Measurements from ENCODE around the gene COPB2.
"Not testable (repeated sequence)": the region's sequence is repeated elsewhere in the genome, so short reads cannot be mapped to it uniquely, and the experiment has no call there.

COPB2 gene

DNA sequence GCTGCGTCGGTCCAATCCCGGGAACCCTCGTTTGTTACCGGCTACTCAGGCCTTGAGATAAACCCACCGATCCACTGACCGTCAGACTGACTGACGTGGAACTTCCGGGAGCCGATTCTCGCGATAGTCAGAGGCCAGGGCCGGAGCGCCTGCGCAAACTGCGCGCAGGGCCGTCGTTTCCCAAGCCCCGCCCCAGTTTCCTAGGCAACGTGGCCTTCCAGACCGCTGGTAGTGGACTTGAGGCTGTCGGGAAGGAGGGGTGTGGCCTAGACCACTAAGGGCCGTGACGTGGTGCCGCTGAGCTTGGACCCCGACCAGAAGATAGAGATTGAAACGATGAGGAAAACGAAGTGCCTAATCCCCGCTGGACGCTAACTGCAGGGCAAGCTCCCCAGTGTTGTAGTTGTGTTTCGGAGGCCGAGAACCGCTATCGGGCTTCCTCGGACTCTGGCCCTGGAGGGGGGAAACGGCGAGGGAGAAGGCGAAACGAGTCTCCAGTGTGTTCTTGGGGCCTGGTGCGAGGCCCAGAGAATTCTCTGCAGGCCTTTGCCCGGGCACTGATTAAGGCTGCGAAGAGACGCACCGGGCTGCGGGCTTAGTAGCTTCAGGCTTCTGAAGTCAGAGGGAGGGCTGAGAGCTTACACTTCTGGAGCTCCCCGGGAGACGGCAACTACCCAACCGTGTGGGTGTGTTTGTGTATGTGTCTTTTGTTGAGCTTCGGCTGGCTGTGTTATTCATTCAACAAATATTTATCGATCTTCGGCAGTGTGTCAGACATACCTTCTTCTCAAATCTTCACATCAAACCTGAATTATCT, at the start of gene COPB2:
TSS of gene COPB2 (minus strand) at position 96 of the 817 bp plus-strand sequence. CDS start 97 bp downstream, outside the sequence.
- peak within 1 kb of the TSS; percentile 97 for H3K27ac Mint-ChIP-seq
- H3K9me3 Mint-ChIP-seq, result no peaks in the 10 kb centered on the region
- peak within 1 kb of the TSS; percentile 97 for H3K4me3 Mint-ChIP-seq
- H3K36me3 Mint-ChIP-seq (ENCODE audit: low read depth), result peaks cover 9% of the 10 kb centered on the region
- peaks cover 57% of the 10 kb centered on the region for H3K4me1 Mint-ChIP-seq (ENCODE audit: low read depth)
- H3K27me3 Mint-ChIP-seq, result no peaks in the 10 kb centered on the region

DNA sequence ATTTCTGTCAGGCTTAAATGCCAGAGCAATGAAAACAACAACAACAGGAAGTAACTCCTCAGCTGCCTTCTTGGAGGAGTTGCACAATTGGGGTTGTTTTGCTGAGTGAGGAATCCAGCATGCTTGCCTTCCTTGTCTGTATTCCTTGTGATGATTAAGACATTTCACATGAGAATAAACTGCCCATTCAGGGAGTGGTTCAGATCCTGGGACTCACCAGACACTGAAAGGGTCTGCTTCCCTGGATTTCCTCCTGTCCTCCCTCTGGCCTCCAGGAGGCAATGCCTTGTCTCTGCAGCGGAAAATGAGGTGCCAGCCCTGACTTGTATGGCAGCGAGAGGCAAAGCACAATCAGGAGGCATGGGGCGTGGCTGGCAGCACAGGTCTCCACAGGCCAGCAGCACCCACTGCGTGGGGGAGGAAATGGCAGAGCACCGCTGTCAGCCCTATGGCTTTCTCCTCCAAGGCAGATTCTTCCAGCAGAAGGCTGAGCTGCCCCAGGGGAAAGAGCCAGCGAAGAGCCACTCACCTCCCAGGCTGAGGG, 45.4 kb upstream of the COPB2 start:
- no peaks in the 10 kb centered on the region for H3K9me3 Mint-ChIP-seq
- H3K36me3 Mint-ChIP-seq (ENCODE audit: low read depth), result peaks cover 4% of the 10 kb centered on the region
- no peaks in the 10 kb centered on the region for H3K4me1 Mint-ChIP-seq (ENCODE audit: low read depth)
- H3K27ac Mint-ChIP-seq, result no peak overlapping the region
- H3K27me3 Mint-ChIP-seq, result no peaks in the 10 kb centered on the region
- no peak overlapping the region for H3K4me3 Mint-ChIP-seq

- Mint-ChIP-seq H3K36me3 (ENCODE audit: low read depth) (peaks cover 4% of the 10 kb centered on the region), H3K4me3 (no peak overlapping the region)
Observed at GRCh38 chr3:139434228-139434627, 44.8 kb upstream of the COPB2 start.

GRCh38 chr3:139433089-139433488, 43.6 kb upstream of the COPB2 start:
- no peaks in the 10 kb centered on the region for H3K27me3 Mint-ChIP-seq
- no peaks in the 10 kb centered on the region for H3K4me1 Mint-ChIP-seq (ENCODE audit: low read depth)
- peaks cover 4% of the 10 kb centered on the region for H3K36me3 Mint-ChIP-seq (ENCODE audit: low read depth)
- H3K27ac Mint-ChIP-seq, result no peak overlapping the region
- H3K9me3 Mint-ChIP-seq, result no peaks in the 10 kb centered on the region
- no peak overlapping the region for H3K4me3 Mint-ChIP-seq

More at GRCh38 chr3:139434228-139434627, 44.8 kb upstream of the COPB2 start:
- no peaks in the 10 kb centered on the region for H3K9me3 Mint-ChIP-seq
- no peak overlapping the region for H3K27ac Mint-ChIP-seq
- H3K27me3 Mint-ChIP-seq, result no peaks in the 10 kb centered on the region
- no peaks in the 10 kb centered on the region for H3K4me1 Mint-ChIP-seq (ENCODE audit: low read depth)

DNA sequence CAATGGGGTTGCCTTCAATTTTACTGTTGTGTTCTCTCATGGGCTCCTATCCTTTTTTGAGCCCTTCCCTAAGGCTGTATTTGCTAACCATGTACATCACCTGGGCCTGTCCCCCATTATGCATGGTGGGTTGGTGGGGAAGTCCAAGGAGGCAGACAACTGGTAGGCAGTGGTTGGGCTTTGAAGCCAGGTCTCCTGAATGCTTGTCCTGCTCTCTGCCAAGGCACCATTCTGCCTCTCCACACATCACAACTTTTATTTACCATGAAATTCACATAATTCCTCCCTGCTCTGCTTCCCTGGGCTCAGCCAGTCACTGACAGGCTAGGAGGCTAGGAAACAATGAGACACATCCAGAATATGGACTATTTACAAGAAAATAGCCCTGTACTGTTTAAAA, 41.0 kb upstream of the COPB2 start:
- no peak overlapping the region for H3K27ac Mint-ChIP-seq
- H3K9me3 Mint-ChIP-seq, result no peaks in the 10 kb centered on the region
- no peak overlapping the region for H3K4me3 Mint-ChIP-seq
- no peaks in the 10 kb centered on the region for H3K4me1 Mint-ChIP-seq (ENCODE audit: low read depth)
- H3K27me3 Mint-ChIP-seq, result no peaks in the 10 kb centered on the region
- H3K36me3 Mint-ChIP-seq (ENCODE audit: low read depth), result peaks cover 4% of the 10 kb centered on the region

- Mint-ChIP-seq H3K27me3 (no peaks in the 10 kb centered on the region), H3K27ac (no peak overlapping the region), H3K4me3 (no peak overlapping the region), H3K4me1 (ENCODE audit: low read depth) (no peaks in the 10 kb centered on the region), H3K9me3 (no peaks in the 10 kb centered on the region), H3K36me3 (ENCODE audit: low read depth) (peaks cover 9% of the 10 kb centered on the region)
Observed at GRCh38 chr3:139427283-139428060, 38.0 kb upstream of the COPB2 start.

DNA sequence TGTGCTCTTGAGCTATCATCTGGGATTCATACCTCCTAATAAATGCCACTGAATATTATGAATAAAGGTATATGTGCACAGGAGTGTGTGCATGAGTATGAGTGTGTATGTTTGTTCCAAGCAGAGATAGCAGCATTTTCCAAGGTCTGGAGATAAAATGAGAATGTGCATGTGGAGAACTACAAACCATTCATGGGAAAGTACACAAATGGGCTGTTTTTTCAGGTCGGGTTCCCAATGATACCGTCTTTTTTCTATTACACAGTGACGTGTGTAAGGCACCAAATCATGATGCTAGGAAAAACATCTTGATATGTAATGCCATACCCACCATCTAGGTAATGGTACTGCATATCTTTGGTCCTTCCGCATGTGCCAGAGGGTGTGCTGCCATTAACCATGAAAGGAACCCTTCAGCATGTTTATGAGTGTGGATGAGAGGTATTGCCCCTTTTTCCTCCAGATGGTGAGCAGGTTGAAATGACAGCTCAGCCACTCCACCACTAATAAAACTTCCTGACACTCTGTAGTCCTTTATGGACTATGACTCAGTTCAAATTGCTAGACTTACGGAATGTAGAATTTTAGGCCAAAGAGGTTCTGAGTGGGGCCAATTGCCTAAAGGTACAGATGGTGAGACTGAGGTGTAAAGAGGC, 36.4 kb upstream of the COPB2 start:
- no peaks in the 10 kb centered on the region for H3K27me3 Mint-ChIP-seq

DNA sequence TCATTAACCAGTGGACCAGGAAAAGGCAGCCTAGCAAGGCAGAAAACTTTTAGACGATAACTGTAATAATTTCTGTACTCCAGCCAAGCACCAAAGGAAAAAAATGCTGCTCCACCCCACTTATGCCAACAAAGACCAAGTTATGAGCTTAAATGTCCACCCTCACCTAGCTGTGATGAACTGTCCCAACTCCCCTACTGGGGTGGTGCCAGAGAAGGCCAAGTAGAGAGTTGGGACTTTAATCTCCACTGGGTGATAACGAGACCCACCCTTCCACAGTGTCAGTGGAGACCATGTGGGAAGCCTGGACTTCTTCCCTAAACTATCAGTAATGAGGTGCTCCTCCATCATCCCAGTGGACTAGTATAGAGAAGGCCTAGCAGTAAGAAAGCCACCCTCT, 33.8 kb upstream of the COPB2 start:
- Mint-ChIP-seq H3K4me3 (no peak overlapping the region), H3K27ac (no peak overlapping the region), H3K27me3 (no peaks in the 10 kb centered on the region), H3K9me3 (no peaks in the 10 kb centered on the region), H3K4me1 (ENCODE audit: low read depth) (no peaks in the 10 kb centered on the region), H3K36me3 (ENCODE audit: low read depth) (peaks cover 5% of the 10 kb centered on the region)

More for the DNA sequence above, 36.4 kb upstream of the COPB2 start:
- Mint-ChIP-seq H3K4me3 (no peak overlapping the region), H3K4me1 (ENCODE audit: low read depth) (no peaks in the 10 kb centered on the region), H3K36me3 (ENCODE audit: low read depth) (peaks cover 5% of the 10 kb centered on the region), H3K27ac (no peak overlapping the region), H3K9me3 (no peaks in the 10 kb centered on the region)

DNA sequence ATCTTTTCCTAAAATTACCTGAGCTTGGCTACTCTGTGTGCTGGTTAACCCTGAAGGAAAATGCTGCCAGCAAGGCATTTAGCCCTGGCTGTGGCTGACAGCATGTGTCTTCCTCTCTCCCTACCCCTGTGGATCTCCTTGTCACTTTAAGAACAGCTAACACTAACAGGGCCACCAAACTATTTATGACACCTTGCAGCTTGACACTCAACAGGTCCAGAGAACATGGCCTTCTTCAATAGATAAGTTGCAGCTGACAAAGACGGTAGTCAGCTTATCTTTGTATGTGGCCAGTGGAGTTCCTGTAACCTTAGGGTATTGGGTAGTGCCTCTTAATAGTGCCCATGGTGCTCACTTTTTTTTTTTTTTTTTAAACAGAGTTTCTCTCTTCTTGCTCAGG, 32.0 kb upstream of the COPB2 start:
- Mint-ChIP-seq H3K4me1 (ENCODE audit: low read depth) (no peaks in the 10 kb centered on the region), H3K36me3 (ENCODE audit: low read depth) (peaks cover 5% of the 10 kb centered on the region), H3K4me3 (no peak overlapping the region), H3K27me3 (no peaks in the 10 kb centered on the region), H3K27ac (no peak overlapping the region), H3K9me3 (peaks cover 13% of the 10 kb centered on the region)

- peaks cover 5% of the 10 kb centered on the region for H3K36me3 Mint-ChIP-seq (ENCODE audit: low read depth)
- H3K4me1 Mint-ChIP-seq (ENCODE audit: low read depth), result no peaks in the 10 kb centered on the region
- H3K9me3 Mint-ChIP-seq, result peaks cover 18% of the 10 kb centered on the region
- H3K4me3 Mint-ChIP-seq, result no peak overlapping the region
- no peak overlapping the region for H3K27ac Mint-ChIP-seq
- no peaks in the 10 kb centered on the region for H3K27me3 Mint-ChIP-seq
Observed at GRCh38 chr3:139421040-139421439, 31.6 kb upstream of the COPB2 start.

GRCh38 chr3:139418144-139418543, 28.7 kb upstream of the COPB2 start:
- Mint-ChIP-seq H3K27ac (no peak overlapping the region), H3K4me3 (no peak overlapping the region), H3K27me3 (no peaks in the 10 kb centered on the region), H3K9me3 (peaks cover 40% of the 10 kb centered on the region), H3K36me3 (ENCODE audit: low read depth) (peaks cover 9% of the 10 kb centered on the region), H3K4me1 (ENCODE audit: low read depth) (no peaks in the 10 kb centered on the region)

DNA sequence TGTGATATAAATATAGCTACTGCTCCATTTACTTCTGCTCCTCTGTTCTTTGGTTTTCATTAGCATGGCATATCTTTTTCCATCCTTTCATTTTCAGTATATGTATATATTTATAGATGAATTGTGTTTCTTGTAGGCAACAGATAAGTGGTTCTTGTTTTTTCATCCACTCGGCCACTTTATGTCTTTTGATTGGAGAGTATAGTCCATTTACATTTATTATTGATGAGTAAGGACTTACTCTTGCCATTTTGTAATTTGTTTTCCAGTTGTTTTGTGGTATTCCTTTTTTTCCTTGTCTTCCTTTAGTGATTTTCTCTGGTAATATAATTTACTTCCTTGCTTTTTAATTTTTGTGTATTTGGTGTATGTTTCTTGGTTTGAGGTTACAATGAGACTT, 26.8 kb upstream of the COPB2 start:
- no peaks in the 10 kb centered on the region for H3K4me1 Mint-ChIP-seq (ENCODE audit: low read depth)
- peaks cover 18% of the 10 kb centered on the region for H3K36me3 Mint-ChIP-seq (ENCODE audit: low read depth)
- H3K4me3 Mint-ChIP-seq, result no peak overlapping the region
- peaks cover 54% of the 10 kb centered on the region for H3K9me3 Mint-ChIP-seq
- no peak overlapping the region for H3K27ac Mint-ChIP-seq
- H3K27me3 Mint-ChIP-seq, result no peaks in the 10 kb centered on the region

GRCh38 chr3:139414608-139415224, 25.3 kb upstream of the COPB2 start:
- Mint-ChIP-seq H3K27ac (no peak overlapping the region), H3K9me3 (peaks cover 58% of the 10 kb centered on the region)

GRCh38 chr3:139412891-139413290, 23.4 kb upstream of the COPB2 start:
- not testable (repeated sequence) for H3K4me1 Mint-ChIP-seq (ENCODE audit: low read depth); H3K27ac Mint-ChIP-seq; H3K27me3 Mint-ChIP-seq; H3K4me3 Mint-ChIP-seq
- H3K9me3 Mint-ChIP-seq, result peaks cover 61% of the 10 kb centered on the region
- H3K36me3 Mint-ChIP-seq (ENCODE audit: low read depth), result peaks cover 18% of the 10 kb centered on the region

More at GRCh38 chr3:139414608-139415224, 25.3 kb upstream of the COPB2 start:
- H3K4me1 Mint-ChIP-seq (ENCODE audit: low read depth), result no peaks in the 10 kb centered on the region
- no peak overlapping the region for H3K4me3 Mint-ChIP-seq
- H3K27me3 Mint-ChIP-seq, result no peaks in the 10 kb centered on the region
- H3K36me3 Mint-ChIP-seq (ENCODE audit: low read depth), result peaks cover 18% of the 10 kb centered on the region

Data from stimulated activated naive CD8-positive, alpha-beta T cell treated with anti-CD3 and anti-CD28 coated beads, Interleukin-15, Interleukin-2, amounts not matched to agents 100 ng/mL and 50 ng/mL, for 24 hours (primary cell).